ENCODE measurements around the gene INPP4A.

The INPP4A gene

DNA sequence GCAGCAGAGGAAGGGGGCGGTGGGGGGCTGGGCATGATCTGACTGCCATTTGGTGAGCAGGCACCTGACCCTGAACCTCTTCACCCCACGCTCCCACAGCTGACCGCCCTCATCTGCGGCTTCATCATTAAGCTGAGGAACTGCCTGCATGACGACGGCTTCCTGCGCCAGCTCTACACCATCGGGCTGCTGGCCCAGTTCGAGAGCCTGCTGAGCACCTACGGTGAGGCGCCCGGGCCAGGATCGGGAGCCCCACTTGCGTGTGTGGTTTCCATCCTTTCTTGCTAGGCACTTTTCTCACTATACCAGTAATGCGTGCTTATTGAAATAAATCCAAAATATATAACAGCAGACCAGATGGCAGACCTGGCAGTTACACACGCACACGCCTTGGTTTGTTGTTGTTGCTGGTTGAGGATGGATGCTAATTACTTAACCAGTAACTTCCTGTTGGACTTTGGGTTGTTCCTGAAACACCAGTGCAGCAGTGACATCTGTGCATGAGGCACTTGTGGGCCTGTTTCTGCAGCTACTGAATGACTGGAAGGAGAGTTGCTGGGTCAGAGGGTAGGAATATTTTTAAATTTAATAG, 120.0 kb downstream of the INPP4A start:
- Histone ChIP-seq H3K36me3 (ENCODE audit: control insufficient read depth, insufficient read depth, low read length) (peaks cover 32% of the 10 kb centered on the region), H3K4me3 (ENCODE audit: low read length) (no peak overlapping the region), H3K9ac (ENCODE audit: low read length) (no peak overlapping the region), H3K27me3 (ENCODE audit: control insufficient read depth, insufficient read depth, low read length) (no peaks in the 10 kb centered on the region), H3K4me1 (ENCODE audit: control insufficient read depth, insufficient read depth, low read length) (peaks cover 29% of the 10 kb centered on the region), H3K27ac (ENCODE audit: low read depth, low read length) (no peak overlapping the region)

DNA sequence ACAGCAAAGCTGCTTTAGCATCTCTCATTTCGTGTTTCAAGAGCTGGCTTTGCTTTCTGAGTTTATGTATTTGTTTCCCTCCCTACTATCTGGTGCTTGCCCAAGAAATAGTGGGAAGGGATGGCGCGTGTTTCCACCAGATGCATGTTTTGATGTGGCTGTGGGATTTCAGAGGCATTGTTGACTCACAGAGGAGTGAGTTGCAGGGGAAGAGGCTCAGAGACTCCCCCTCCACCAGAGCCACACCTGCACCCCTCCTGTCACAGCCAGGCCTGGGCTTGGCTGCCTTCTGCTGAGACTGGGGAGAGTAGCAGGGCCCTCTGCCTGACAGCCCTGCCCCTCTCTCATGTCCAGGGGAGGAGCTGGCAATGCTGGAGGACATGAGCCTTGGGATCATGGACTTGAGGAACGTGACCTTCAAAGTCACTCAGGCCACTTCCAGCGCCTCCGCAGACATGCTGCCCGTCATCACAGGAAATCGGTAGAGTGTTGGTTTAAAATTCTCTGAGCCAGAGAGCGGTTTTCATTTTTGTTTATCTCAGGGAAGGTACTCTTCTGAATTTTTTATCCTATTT, 120.7 kb downstream of the INPP4A start:
- H3K4me1 ChIP-seq (ENCODE audit: control insufficient read depth, insufficient read depth, low read length), result peaks cover 24% of the 10 kb centered on the region
- peaks cover 39% of the 10 kb centered on the region for H3K36me3 ChIP-seq (ENCODE audit: control insufficient read depth, insufficient read depth, low read length)
- no peak overlapping the region for H3K9ac ChIP-seq (ENCODE audit: low read length)
- no peak overlapping the region for H3K4me3 ChIP-seq (ENCODE audit: low read length)
- peaks cover 2% of the 10 kb centered on the region for H3K27me3 ChIP-seq (ENCODE audit: control insufficient read depth, insufficient read depth, low read length)
- H3K27ac ChIP-seq (ENCODE audit: low read depth, low read length), result no peak overlapping the region

DNA sequence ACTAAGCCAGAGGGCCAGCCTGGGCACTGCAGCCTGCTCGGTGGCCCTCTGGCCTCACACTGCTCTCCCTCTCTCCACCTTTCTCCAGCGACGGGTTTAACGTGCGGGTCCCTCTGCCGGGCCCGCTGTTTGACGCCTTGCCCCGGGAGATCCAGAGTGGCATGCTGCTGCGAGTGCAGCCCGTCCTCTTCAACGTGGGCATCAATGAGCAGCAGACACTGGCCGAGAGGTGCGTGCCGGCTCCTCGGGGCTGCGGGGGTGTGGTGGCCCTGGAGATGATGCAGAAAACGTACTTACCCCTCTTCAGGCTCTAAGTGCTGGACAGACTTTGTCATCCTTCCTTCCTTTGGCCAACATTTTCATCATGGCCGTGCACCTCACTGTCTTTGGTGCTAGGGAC, 121.3 kb downstream of the INPP4A start:
- no peak overlapping the region for H3K9ac ChIP-seq (ENCODE audit: low read length)
- H3K27ac ChIP-seq (ENCODE audit: low read depth, low read length), result no peak overlapping the region
- H3K36me3 ChIP-seq (ENCODE audit: control insufficient read depth, insufficient read depth, low read length), result peaks cover 42% of the 10 kb centered on the region
- H3K4me3 ChIP-seq (ENCODE audit: low read length), result no peak overlapping the region
- H3K27me3 ChIP-seq (ENCODE audit: control insufficient read depth, insufficient read depth, low read length), result peaks cover 2% of the 10 kb centered on the region
- peaks cover 18% of the 10 kb centered on the region for H3K4me1 ChIP-seq (ENCODE audit: control insufficient read depth, insufficient read depth, low read length)

DNA sequence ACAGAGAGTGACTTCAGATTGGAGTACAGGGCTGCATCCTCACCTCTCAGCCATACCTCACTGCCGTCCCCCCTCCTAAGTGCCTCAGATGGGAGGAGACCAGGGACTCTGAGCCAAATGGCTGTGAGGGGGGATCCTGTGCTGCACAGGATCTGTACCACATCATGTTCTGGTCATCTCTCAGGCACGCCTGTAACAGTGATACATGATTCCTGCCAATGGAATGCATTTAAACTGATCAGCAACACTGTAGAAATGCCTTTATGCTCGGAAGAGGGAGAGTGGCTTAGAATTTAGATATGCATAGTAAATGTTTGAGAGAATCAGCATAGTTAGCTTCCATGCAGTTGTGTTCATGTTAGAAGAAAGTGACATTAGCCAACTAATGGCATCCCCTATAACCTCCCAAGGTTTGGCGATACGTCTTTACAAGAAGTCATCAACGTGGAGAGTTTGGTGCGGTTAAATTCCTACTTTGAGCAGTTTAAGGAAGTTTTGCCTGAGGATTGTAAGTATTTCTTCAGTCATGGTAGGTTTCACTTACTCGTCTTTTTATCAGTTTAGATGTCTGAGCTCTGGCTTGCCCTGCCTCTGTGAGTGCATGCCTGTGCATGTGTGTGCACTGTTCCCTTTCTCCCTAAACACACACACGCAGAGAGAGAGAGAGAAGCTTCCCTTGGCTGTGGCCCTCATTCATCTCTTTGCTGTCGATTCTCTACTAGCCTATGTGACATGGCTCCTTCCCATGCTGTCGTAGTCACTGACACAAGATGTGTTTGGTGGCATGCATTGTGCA, 123.7 kb downstream of the INPP4A start:
- peaks cover 47% of the 10 kb centered on the region for H3K36me3 ChIP-seq (ENCODE audit: control insufficient read depth, insufficient read depth, low read length)

DNA sequence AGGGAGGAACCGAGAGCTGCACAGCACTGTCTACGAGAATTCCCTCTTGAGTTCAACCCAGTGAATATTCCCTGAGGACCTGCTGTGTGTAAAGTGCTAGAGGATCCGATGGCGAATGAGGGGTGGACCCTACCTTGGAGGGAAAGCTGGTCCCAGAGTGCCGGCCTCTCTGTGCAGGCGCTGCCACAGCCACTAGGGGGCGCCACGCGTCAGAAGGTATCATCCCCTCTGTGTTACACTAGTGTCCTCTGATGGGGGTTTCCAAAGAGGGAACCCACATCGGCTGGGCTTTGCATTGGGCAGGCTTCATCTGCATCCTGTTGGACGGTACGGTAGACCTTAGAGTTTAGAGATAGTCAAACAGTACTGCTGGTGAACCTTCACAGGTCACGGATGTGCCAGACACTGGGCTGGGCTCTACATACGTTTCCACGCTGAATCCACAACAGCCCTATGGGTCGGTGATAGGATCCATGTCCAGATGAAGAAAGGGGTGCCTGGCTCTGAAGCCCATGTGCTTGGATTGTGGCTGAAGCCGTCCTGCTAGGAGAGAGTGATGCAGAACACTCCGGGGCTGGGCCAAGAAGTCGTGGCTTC, 124.6 kb downstream of the INPP4A start:
- no peaks in the 10 kb centered on the region for H3K4me1 ChIP-seq (ENCODE audit: control insufficient read depth, insufficient read depth, low read length)
- H3K9ac ChIP-seq (ENCODE audit: low read length), result no peak overlapping the region
- peaks cover 2% of the 10 kb centered on the region for H3K27me3 ChIP-seq (ENCODE audit: control insufficient read depth, insufficient read depth, low read length)
- no peak overlapping the region for H3K4me3 ChIP-seq (ENCODE audit: low read length)
- peaks cover 50% of the 10 kb centered on the region for H3K36me3 ChIP-seq (ENCODE audit: control insufficient read depth, insufficient read depth, low read length)
- H3K27ac ChIP-seq (ENCODE audit: low read depth, low read length), result no peak overlapping the region

More for the DNA sequence above, 123.7 kb downstream of the INPP4A start:
- no peaks in the 10 kb centered on the region for H3K4me1 ChIP-seq (ENCODE audit: control insufficient read depth, insufficient read depth, low read length)
- no peak overlapping the region for H3K4me3 ChIP-seq (ENCODE audit: low read length)
- H3K27ac ChIP-seq (ENCODE audit: low read depth, low read length), result no peak overlapping the region
- H3K27me3 ChIP-seq (ENCODE audit: control insufficient read depth, insufficient read depth, low read length), result peaks cover 2% of the 10 kb centered on the region
- no peak overlapping the region for H3K9ac ChIP-seq (ENCODE audit: low read length)

DNA sequence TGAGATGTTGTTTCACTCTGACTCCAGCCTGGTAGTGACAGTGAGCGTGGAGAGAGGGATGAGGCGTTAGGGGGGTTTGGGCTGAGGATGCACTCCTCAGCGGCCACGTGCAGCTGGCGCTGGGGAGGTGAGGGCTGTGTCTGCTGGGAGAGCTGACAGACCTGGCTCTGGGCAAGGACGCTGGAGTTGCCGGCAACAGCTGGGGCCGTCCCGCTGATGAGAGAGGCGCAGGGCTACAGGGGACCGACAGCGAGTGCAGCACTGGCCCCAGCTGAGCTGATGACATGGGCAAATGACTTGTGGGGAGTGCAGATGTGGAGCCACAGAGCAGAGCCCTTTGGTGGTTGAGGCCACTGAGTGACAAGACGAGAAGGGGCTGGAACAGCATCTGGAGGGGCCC, 125.3 kb downstream of the INPP4A start:
- H3K27me3 ChIP-seq (ENCODE audit: control insufficient read depth, insufficient read depth, low read length), result peaks cover 2% of the 10 kb centered on the region
- H3K36me3 ChIP-seq (ENCODE audit: control insufficient read depth, insufficient read depth, low read length), result peaks cover 54% of the 10 kb centered on the region
- no peak overlapping the region for H3K27ac ChIP-seq (ENCODE audit: low read depth, low read length)
- H3K9ac ChIP-seq (ENCODE audit: low read length), result no peak overlapping the region
- no peak overlapping the region for H3K4me3 ChIP-seq (ENCODE audit: low read length)
- no peaks in the 10 kb centered on the region for H3K4me1 ChIP-seq (ENCODE audit: control insufficient read depth, insufficient read depth, low read length)

DNA sequence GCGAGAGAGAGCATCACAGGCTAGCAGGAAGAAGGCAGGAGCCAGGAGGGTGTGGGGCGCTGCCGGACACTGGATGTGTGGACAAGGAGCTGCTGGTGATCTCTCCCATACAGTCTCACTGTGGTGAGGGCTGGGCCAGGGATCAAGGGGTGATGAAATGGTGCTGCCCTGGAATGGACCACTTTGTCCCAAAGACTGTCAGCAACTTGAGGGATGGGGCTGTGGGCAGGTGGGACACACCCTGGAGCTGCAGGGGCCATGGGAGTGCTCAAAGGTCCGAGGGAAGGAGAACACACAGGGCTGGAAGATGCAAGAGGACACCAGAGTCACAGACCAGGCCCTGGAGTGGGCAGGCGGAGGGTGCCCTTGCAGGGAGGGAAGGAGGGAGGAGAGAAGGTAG, 125.7 kb downstream of the INPP4A start:
- Histone ChIP-seq H3K4me1 (ENCODE audit: control insufficient read depth, insufficient read depth, low read length) (no peaks in the 10 kb centered on the region), H3K9ac (ENCODE audit: low read length) (no peak overlapping the region), H3K4me3 (ENCODE audit: low read length) (no peak overlapping the region), H3K27ac (ENCODE audit: low read depth, low read length) (no peak overlapping the region), H3K36me3 (ENCODE audit: control insufficient read depth, insufficient read depth, low read length) (peaks cover 54% of the 10 kb centered on the region), H3K27me3 (ENCODE audit: control insufficient read depth, insufficient read depth, low read length) (peaks cover 2% of the 10 kb centered on the region)

DNA sequence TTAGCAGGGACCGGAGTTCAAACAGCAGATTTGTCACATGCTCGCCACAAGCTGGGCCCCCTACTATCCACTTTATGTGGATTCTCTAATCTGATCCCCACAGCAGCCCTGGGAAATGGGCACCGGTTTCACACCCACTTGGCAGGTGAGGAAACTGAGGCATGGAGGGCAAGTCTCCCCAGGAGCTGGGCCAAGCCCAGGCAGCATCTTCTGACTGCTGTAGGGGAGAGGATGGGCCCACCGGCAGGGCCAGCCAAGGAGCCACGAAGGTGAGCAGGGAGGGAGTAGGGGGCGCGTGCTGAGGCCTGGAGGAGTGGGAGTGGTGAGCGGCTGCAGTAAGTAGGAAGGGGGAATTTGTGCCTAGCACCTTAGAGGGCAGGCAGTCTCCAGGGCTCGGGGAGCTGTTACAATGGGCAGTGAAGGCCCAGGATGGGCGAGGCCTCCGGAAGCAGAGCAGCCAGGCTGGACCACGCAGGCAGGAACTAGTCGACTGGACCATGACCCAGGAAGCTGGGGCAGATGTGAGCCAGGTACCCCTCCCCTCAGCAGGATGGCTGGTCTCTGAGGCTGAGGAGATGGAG, 126.6 kb downstream of the INPP4A start:
- H3K36me3 ChIP-seq (ENCODE audit: control insufficient read depth, insufficient read depth, low read length), result peaks cover 53% of the 10 kb centered on the region

DNA sequence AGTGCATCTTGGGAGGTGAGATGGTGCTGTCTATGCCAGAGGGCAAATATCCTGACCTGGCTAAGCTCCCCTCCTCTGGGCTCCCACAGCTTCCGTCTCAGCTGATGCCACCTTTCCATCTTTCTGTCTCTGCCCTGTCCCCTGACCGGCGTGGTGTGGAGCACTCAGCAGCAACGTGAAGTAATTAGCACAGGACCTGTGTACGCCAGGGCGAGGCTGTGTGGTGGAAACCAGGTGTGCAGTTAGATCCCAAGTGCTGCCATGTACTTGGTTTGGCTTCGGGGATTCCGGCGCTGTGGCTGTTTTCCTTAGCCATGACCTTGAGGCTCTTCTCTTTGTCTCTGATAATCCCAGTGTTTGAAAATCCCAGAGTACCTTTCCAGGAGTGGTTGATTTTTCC, 127.1 kb downstream of the INPP4A start:
- H3K9ac ChIP-seq (ENCODE audit: low read length), result no peak overlapping the region
- peaks cover 2% of the 10 kb centered on the region for H3K27me3 ChIP-seq (ENCODE audit: control insufficient read depth, insufficient read depth, low read length)
- no peaks in the 10 kb centered on the region for H3K4me1 ChIP-seq (ENCODE audit: control insufficient read depth, insufficient read depth, low read length)
- H3K36me3 ChIP-seq (ENCODE audit: control insufficient read depth, insufficient read depth, low read length), result peaks cover 49% of the 10 kb centered on the region
- no peak overlapping the region for H3K27ac ChIP-seq (ENCODE audit: low read depth, low read length)
- no peak overlapping the region for H3K4me3 ChIP-seq (ENCODE audit: low read length)

More for the DNA sequence above, 126.6 kb downstream of the INPP4A start:
- Histone ChIP-seq H3K27ac (ENCODE audit: low read depth, low read length) (no peak overlapping the region), H3K4me1 (ENCODE audit: control insufficient read depth, insufficient read depth, low read length) (no peaks in the 10 kb centered on the region), H3K4me3 (ENCODE audit: low read length) (no peak overlapping the region), H3K9ac (ENCODE audit: low read length) (no peak overlapping the region), H3K27me3 (ENCODE audit: control insufficient read depth, insufficient read depth, low read length) (peaks cover 2% of the 10 kb centered on the region)

DNA sequence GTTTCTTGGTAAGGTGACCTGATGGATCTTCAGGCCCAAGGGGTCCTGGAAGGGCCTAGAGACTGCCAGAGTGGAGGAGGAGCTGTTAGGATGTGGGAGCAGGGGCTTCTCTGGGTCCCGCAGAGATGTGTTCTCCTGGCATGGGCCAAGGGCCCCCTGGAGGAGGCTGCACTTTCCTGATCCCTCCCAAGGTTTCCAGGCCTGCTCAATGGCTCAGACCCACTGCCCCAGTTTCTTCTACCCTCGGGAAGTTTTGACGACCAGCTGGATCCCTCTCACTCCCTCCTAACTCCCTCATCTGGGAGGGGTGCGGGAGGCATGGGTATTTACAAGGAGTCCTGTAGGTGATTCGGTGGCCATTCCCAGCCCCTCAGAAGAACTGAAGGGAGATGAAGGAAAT, 127.6 kb downstream of the INPP4A start:
- Histone ChIP-seq H3K27me3 (ENCODE audit: control insufficient read depth, insufficient read depth, low read length) (peaks cover 2% of the 10 kb centered on the region), H3K4me1 (ENCODE audit: control insufficient read depth, insufficient read depth, low read length) (no peaks in the 10 kb centered on the region), H3K36me3 (ENCODE audit: control insufficient read depth, insufficient read depth, low read length) (peaks cover 46% of the 10 kb centered on the region), H3K4me3 (ENCODE audit: low read length) (no peak overlapping the region), H3K27ac (ENCODE audit: low read depth, low read length) (no peak overlapping the region), H3K9ac (ENCODE audit: low read length) (no peak overlapping the region)

DNA sequence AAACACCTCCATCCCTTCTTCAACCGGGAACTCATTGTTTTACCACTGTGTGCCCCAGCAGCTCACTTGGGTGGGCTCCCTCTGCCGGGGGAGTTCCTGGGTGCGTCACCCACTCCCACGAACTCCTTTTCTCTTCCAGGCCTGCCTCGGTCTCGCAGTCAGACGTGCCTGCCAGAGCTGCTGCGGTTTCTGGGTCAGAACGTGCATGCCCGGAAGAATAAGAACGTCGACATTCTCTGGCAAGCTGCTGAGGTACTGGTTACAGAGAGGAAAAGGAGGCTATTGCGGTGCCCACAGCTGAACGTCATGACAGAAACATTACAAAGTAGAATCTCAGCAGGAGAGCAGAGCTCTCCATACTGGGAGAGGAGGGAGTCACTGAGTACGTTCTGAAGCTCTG, 128.0 kb downstream of the INPP4A start:
- Histone ChIP-seq H3K4me3 (ENCODE audit: low read length) (no peak overlapping the region), H3K27me3 (ENCODE audit: control insufficient read depth, insufficient read depth, low read length) (peaks cover 2% of the 10 kb centered on the region), H3K4me1 (ENCODE audit: control insufficient read depth, insufficient read depth, low read length) (no peaks in the 10 kb centered on the region), H3K36me3 (ENCODE audit: control insufficient read depth, insufficient read depth, low read length) (peaks cover 41% of the 10 kb centered on the region), H3K27ac (ENCODE audit: low read depth, low read length) (no peak overlapping the region), H3K9ac (ENCODE audit: low read length) (no peak overlapping the region)

DNA sequence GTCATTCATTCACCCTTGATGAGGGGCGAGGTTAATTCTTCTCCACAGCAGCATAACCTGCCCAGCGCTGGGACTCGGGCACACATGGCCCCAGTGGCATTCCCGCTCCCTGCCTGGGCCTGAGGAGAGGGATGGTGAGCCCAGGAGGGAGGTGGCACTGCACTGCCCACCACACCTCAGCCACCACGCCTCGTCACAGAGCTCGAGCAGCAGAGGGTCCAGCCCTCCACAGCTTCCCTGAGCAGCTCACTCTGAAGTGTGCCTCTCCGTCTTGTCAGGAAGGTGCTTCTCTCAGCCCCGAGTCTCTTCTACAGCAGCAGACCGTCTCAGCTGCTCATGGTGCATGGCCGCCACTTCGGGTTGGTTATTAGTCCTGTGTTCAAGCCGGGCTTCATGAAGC, 128.8 kb downstream of the INPP4A start:
- Histone ChIP-seq H3K27me3 (ENCODE audit: control insufficient read depth, insufficient read depth, low read length) (peaks cover 2% of the 10 kb centered on the region), H3K4me3 (ENCODE audit: low read length) (no peak overlapping the region), H3K4me1 (ENCODE audit: control insufficient read depth, insufficient read depth, low read length) (no peaks in the 10 kb centered on the region), H3K36me3 (ENCODE audit: control insufficient read depth, insufficient read depth, low read length) (peaks cover 34% of the 10 kb centered on the region), H3K27ac (ENCODE audit: low read depth, low read length) (no peak overlapping the region), H3K9ac (ENCODE audit: low read length) (no peak overlapping the region)

Data from rectal smooth muscle tissue (tissue), 1 donor.